GM18520 (cell line): Measurements from ENCODE around the gene CPXM1.
"Not testable (repeated sequence)": the region's sequence is repeated elsewhere in the genome, so short reads cannot be mapped to it uniquely, and the experiment has no call there.

Experiments used
- ATAC-seq: cut with Tn5 transposase; IDR thresholded peaks from one replicate; pipeline ENCODE4 v1.9.1; 2021; ENCODE audit not compliant: unreplicated experiment

The CPXM1 gene

DNA sequence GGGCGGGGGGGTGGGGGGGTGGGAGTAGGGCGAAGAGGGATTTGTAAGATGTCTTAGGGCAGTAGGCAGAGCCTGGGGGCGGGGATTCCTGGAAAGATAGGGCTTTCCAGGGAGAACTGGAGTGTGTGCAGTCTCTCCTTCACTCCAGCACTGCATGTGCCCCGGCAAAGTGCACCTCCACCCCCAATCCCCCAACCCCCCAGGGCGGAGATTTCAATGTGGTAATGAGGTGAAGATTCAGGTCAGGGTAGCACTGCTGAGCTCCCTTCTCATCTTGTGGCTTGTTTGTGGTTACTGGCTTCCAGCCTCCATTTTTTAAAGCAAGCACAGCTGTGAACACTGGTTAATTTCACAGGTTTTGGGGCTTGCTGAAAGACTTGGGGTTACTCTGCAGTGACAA lies 21.6 kb upstream of the CPXM1 start:
- ATAC-seq: no peak

DNA sequence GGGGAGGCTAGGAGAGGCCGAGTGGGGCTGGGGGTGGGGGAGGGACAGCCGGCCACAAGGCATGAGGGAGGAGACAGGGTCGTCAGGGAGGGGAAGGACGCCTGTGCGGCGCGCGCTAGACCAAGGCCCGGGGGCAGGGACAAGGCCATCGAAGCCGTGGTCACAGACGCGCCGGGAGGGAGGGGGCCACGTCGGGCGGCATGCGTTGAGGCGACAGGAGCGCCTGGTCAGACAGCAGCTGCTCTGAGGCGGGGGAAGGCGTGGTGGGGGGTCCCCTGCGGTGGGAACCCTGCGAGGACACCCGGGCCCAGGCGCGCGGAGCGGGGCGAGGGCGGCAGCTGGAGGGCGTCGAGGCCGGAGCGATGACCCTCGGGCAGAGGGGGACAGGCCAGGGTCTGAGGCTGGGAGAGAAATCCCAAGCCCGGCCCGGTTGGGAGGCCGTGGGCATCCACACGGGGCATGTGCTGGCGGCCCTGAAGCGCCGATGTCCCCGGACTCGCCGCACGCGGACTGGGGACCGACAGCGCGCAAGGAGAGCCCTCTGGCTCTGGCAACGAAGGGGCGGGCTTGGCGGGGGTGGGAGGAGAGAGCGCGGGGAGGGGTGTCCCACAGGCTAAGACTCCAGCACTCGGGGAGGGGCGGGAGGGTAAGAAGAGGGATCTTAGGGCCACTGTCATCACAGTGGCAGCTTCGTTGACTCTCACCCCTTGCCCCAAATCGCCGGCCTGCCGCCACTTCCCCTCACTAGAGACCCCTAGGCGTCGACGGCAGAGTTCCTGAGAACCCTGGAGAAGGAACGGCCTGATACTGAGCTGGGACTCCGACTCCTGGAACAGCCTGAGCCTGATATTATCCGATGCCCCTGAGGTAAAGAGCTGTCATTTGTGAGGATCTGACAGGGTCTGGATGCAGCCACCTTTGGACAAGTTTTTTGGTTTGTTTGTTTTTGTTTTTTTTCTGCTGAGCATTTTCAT lies 20.8 kb upstream of the CPXM1 start:
- ATAC-seq: no peak

DNA sequence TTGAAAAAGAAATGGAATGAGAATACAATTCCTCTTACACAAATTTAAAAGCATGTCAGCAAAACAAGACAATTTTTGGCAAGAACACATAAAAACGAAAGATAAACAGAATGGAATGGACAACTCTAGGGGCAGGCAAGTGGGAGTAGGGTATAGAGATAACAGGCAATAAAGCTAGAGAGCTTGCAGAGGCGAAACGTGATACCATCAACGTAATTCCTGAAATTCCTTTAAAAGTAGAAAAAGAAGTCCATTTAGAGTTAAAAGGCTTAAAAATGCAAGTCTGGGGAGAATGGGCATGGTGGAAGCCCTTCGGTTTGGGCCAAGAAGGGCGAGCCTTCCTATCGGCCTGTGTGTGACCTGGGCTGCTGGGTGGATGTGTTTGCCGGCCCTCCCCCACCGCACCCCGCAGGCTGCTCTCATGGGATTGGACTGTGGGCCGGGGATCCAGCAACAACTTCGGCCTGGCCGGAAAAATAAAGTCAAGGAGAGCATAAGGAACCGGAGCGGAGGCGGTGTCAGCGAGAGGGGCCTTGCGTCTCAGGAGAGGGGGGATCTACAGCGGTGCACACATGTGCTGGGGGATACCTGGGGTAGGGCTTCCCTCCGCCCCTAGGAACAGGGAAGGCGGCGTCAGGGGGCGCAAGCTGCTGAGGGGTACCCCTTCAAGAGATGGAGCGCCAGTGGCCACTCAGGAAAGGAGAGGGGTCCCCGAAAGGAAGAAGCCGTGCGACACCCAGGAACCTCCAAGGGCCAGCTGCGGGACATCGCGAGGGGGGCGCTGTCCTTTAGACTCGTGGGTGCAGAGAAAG lies 19.9 kb upstream of the CPXM1 start:
- no peak for ATAC-seq

- no peak for ATAC-seq
These were observed 17.6 kb upstream of the CPXM1 start for GRCh38 chr20:2817891-2818595.

- ATAC-seq: no peak
These were observed 16.9 kb upstream of the CPXM1 start for GRCh38 chr20:2817341-2817726.

GRCh38 chr20:2816583-2817340 lies 16.3 kb upstream of the CPXM1 start:
- no peak for ATAC-seq

DNA sequence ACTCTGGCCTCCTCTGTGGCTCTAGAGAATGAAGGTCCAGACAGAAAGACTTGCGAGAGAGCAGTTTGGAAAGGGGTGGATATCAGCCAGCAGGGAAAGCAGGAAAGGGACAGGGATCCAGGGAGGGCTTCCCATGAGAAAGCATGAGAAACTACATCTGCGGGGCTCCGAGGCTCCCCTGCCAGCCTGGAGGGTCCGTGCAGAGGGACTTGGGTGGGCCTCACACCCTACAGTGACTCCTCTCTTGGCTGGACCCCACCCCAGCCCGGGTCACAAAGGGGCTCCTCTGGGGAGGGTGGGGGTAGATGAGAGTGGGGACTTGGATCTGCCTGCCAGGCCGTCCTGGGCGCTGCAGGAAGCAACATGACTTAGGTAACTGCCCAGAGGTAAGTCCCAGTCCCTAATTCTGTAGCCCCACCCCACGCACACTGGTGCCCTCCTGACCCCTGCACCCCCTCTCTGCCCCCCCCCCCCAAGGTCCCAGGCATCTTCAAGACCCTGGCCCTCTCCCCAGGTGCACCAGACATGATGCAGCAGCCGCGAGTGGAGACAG lies 15.7 kb upstream of the CPXM1 start, which contains the start of gene TMEM239:
TMEM239 (plus strand) TSS at position 335 of the 553 bp plus-strand sequence; CDS start at position 526, 191 bp downstream.
- ATAC-seq: no peak

DNA sequence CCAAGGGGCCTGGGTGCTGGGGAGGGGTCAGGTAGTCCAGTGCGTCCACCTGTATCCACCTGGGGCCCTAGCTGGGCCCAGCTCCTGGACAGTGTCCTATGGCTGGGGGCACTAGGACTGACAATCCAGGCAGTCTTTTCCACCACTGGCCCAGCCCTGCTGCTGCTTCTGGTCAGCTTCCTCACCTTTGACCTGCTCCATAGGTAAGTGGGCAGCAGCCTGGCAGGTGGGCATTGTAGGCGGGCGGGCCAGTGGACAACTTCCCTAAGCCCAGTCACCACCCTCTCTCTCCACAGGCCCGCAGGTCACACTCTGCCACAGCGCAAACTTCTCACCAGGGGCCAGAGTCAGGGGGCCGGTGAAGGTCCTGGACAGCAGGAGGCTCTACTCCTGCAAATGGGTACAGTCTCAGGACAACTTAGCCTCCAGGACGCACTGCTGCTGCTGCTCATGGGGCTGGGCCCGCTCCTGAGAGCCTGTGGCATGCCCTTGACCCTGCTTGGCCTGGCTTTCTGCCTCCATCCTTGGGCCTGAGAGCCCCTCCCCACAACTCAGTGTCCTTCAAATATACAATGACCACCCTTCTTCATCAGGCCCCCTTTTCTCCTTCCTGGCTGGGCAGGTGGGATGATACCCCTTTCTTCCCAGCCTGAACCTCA lies 14.9 kb upstream of the CPXM1 start:
- ATAC-seq: no peak

GRCh38 chr20:2814587-2815051 lies 14.2 kb upstream of the CPXM1 start, which contains the start of gene C20orf141:
TSS of gene C20orf141 (plus strand) at chr20:2814987. CDS start at chr20:2815185, 198 bp downstream.
- no peak for ATAC-seq

DNA sequence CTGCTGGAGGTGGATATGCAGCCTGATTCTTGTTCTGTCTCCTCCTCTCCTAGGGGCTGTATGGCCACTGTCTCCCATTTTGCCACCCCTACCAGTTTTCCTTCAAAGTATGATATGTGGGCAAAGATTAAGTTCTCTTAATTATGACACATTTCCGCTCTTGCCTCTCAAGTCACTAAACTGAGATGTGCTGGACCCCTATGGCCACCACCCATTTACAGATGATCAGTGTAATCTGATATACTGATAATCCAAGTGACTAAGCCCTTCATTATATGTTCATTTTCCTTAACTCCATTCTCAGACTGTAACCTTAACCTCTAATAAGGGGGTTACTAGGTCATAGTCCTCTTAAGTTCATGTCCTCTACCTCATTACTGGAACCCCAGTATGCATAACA lies 13.6 kb upstream of the CPXM1 start:
- ATAC-seq: no peak

GRCh38 chr20:2812189-2812588 lies 11.8 kb upstream of the CPXM1 start:
- no peak for ATAC-seq

DNA sequence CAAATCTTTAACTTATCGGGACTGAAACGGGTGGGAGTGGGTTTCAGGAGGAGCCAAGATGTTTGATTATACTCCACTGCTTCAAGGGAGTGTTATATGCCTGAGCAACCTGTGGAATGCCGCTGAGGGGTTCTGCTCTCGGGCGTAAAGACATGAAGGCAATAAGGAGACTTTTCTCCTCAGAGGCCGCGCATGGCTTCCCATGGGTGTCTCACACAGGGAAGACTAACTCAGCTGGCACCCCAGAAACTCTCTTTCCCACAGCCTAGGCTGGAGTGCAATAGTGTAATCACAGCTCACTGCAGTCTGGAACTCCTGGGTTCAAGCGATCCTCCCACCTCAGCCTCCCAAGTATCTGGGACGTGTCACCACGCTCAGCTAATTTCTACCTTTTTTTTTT lies 9.3 kb upstream of the CPXM1 start:
- ATAC-seq: no peak

DNA sequence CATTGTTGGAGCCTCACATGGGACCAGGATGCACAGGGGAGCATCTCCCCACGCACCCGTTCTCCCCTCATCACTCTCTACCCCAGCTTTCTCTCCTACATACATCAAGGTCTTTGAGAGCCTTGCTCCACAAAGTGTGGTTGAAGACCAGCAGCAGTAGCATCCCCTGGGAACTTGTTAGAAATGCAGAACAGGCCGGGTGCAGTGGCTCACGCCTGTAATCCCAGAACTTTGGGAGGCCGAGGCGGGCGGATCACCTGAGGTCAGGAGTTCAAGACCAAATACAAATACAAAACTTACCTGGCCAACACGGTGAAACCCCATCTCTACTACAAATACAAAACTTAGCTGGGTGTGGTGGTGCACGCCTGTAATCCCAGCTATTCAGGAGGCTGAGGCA lies 7.5 kb upstream of the CPXM1 start:
- ATAC-seq: not testable (repeated sequence)

GRCh38 chr20:2807019-2807418 lies 6.6 kb upstream of the CPXM1 start:
- ATAC-seq: no peak

DNA sequence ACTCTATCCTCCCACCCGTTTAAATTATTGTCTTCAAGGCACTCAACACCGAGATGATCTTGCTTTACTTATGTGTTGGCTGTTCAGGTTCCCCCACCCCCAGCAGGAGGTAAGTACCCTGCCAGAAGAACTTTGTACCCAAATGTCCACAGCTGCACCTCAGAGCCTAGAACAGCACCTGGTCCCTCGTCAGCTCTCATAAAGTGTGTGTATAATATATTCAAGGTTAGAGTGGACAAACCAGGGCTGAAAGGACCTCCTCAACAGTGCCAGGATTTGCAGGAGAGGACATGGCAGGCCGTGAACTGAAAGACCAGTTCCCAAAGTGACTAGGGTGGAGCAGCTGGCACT lies 5.9 kb upstream of the CPXM1 start:
- no peak for ATAC-seq

- no peak for ATAC-seq
These were observed 5.4 kb upstream of the CPXM1 start for GRCh38 chr20:2805689-2806350.

DNA sequence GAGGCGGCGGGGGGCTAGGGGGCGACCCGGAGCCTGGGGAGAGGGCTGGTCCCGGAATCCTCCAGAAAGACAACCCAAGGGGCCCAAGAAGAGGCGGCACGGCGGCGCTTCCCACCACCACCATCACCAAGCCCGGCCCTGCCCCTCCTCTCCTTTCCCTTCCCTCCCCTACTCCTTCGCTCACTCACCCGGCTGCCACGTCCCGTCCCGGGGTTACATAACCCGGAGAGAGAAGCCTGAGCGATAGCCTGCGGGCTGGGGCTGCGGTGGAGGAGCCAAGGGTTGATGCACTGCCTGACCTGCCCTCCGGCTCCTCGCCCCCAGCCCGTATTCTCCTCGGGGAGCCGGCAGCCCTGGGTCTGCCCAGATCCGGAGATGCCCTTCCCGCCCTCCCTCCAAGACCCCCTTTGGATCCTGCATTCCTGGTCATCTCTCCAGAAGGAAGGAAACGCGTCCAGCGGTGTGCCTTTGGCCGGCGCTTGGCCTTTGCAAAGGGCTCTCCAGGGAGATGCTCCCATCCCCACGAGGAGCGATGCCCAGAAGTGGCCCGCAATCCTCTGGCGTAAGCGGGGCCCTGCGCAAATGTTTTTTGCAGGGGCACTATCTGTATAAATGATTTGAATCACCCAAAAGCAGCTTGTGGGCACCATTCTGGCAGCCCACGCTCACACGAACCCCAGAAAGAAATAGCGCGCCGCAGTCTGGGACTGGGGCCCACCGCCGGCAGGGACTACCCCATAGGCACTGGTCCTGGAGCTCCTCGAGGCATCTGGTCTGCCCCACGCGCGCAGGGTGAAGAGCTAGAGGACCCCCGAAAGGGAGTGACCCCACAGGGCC lies 4.6 kb upstream of the CPXM1 start:
- ATAC-seq: no peak
